Measurements from ENCODE around the gene GFAP. TPM values are rescaled to one million over a fixed set of nuclear protein-coding genes. Genes with fewer than 3 reads are reported as not detected.

Gene GFAP
- total RNA-seq, 1 experiment from 2014 or later, result 1.2 TPM

DNA sequence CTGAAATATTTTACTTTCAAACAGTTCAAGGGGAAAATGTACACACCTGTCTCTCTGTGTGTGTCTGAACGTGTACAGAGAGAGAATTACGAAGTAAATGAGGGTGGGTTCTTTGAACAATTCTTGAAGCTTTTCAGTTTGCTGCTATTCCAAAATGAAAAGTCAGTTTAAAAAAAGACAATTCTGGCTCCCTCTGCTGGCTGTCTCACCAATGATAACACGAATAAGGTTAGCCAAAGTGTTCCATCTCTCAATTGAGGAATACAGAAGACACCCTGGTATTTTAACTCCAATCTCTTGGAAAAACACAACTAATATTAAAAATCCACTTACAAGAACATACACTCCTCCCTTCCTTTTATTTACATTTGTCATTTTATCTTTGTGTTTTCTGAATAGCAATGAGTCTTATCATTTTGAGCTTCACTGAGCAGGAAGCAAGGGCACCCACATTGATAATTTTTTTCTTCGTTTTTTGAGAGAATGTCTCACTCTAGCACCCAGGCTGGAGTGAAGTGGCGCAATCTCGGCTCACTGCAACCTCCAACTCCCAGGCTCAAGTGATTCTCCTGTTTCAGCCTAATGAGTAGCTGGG lies 36.6 kb downstream of the GFAP start:
- DNase-seq, result no peak
- no peaks in the 10 kb centered on the region for H3K9me3 Mint-ChIP-seq

More for the DNA sequence above, 36.6 kb downstream of the GFAP start:
- H2AK5ac ChIP-seq (ENCODE audit: insufficient read length, low read length), result no peak overlapping the region
- no peaks in the 10 kb centered on the region for H3K79me1 ChIP-seq (ENCODE audit: insufficient read depth, low read depth, low read length, poor library complexity, severe bottlenecking)
- H2AFZ ChIP-seq (ENCODE audit: low read length), result no peak overlapping the region
- no peak overlapping the region for H2BK5ac ChIP-seq (ENCODE audit: insufficient read length, low read length)
- H3K79me2 ChIP-seq (ENCODE audit: insufficient read depth, low read length), result no peaks in the 10 kb centered on the region
- H2BK20ac ChIP-seq (ENCODE audit: low read depth, low read length, poor library complexity, severe bottlenecking), result no peak overlapping the region
- no peak overlapping the region for H3K56ac ChIP-seq (ENCODE audit: insufficient read length, low read depth, low read length)
- H3K9me3 ChIP-seq (ENCODE audit: control insufficient read depth, low read depth, low read length), result no peaks in the 10 kb centered on the region
- no peak overlapping the region for H4K91ac ChIP-seq (ENCODE audit: insufficient read length, low read depth, low read length)
- no peaks in the 10 kb centered on the region for H3K23me2 ChIP-seq (ENCODE audit: insufficient read length, low read depth, low read length, poor library complexity, severe bottlenecking)
- H3T11ph ChIP-seq (ENCODE audit: low read length), result no peak overlapping the region
- H2BK12ac ChIP-seq (ENCODE audit: insufficient read length, low read depth, low read length), result no peak overlapping the region
- TF ChIP-seq, protein P1, sequence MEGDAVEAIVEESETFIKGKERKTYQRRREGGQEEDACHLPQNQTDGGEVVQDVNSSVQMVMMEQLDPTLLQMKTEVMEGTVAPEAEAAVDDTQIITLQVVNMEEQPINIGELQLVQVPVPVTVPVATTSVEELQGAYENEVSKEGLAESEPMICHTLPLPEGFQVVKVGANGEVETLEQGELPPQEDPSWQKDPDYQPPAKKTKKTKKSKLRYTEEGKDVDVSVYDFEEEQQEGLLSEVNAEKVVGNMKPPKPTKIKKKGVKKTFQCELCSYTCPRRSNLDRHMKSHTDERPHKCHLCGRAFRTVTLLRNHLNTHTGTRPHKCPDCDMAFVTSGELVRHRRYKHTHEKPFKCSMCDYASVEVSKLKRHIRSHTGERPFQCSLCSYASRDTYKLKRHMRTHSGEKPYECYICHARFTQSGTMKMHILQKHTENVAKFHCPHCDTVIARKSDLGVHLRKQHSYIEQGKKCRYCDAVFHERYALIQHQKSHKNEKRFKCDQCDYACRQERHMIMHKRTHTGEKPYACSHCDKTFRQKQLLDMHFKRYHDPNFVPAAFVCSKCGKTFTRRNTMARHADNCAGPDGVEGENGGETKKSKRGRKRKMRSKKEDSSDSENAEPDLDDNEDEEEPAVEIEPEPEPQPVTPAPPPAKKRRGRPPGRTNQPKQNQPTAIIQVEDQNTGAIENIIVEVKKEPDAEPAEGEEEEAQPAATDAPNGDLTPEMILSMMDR (conservative IDR thresholded peaks at IDR 0.05), result peak; percentile 75
- no peak overlapping the region for H3K27ac ChIP-seq (ENCODE audit: insufficient read length, low read depth, low read length)
- no peaks in the 10 kb centered on the region for H3K4me1 Mint-ChIP-seq
- no peak overlapping the region for H3K14ac ChIP-seq (ENCODE audit: insufficient read depth, low read length)
- H3K27me3 ChIP-seq (ENCODE audit: insufficient read depth, low read length), result no peaks in the 10 kb centered on the region
- no peak overlapping the region for H2BK120ac ChIP-seq (ENCODE audit: low read depth, low read length, poor library complexity, severe bottlenecking)
- H3K9ac ChIP-seq (ENCODE audit: extremely low read depth, insufficient read length, low read length), result no peak overlapping the region
- H3K27me3 Mint-ChIP-seq (ENCODE audit: low read depth), result no peaks in the 10 kb centered on the region
- H3K4me3 Mint-ChIP-seq, result no peak overlapping the region
- no peaks in the 10 kb centered on the region for H4K20me1 ChIP-seq (ENCODE audit: control insufficient read depth, insufficient read depth, insufficient read length)
- no peak overlapping the region for H4K5ac ChIP-seq (ENCODE audit: insufficient read length, low read depth, low read length)
- no peak overlapping the region for H3K27ac Mint-ChIP-seq
- no peak overlapping the region for H2BK15ac ChIP-seq (ENCODE audit: low read depth, low read length)
- H3K4me2 ChIP-seq (ENCODE audit: insufficient read depth, insufficient read length, low read length), result no peak overlapping the region
- H3K36me3 Mint-ChIP-seq (ENCODE audit: insufficient read depth in 1 of 3, low read depth in 3 of 3), result peaks cover 38 to 86% (median 72%) of the 10 kb centered on the region in 3 experiments
- no peak overlapping the region for H4K8ac ChIP-seq (replicated peaks; ENCODE audit: insufficient read length, low read depth, low read length)
- no peak overlapping the region for H3K4ac ChIP-seq (ENCODE audit: low read depth, low read length)
- H3K4me1 ChIP-seq (ENCODE audit: insufficient read depth, low read length), result no peaks in the 10 kb centered on the region
- WGBS (ENCODE audit: extremely low coverage, insufficient read length, low lambda C conversion rate), result no CpG with 5 or more reads among the region's 6 CpGs
- no peak overlapping the region for H3K23ac ChIP-seq (ENCODE audit: insufficient read length, low read depth, low read length)
- no peak overlapping the region for H3K18ac ChIP-seq (ENCODE audit: insufficient read length, low read depth, low read length)
